GM18873 (cell line): ENCODE results near the gene ACOX3.
"Not testable (repeated sequence)": the region's sequence is repeated elsewhere in the genome, so short reads cannot be mapped to it uniquely, and the experiment has no call there.

Experiments
- ATAC-seq: cut with Tn5 transposase; IDR thresholded peaks from one replicate; pipeline ENCODE4 v1.9.1; 2021; ENCODE audit warnings: mild to moderate bottlenecking, moderate library complexity, moderate number of reproducible peaks; ENCODE audit not compliant: unreplicated experiment, low FRiP score

Gene ACOX3

GRCh38 chr4:8391071-8391470 is 49.5 kb downstream of the ACOX3 start:
- no peak for ATAC-seq

- no peak for ATAC-seq
Measured at GRCh38 chr4:8390577-8390976, 49.9 kb downstream of the ACOX3 start.

- ATAC-seq: no peak
Measured at GRCh38 chr4:8388528-8388870, 52.0 kb downstream of the ACOX3 start.

- no peak for ATAC-seq
Measured at GRCh38 chr4:8387615-8388527, 52.7 kb downstream of the ACOX3 start.

GRCh38 chr4:8387194-8387593 is 53.3 kb downstream of the ACOX3 start:
- no peak for ATAC-seq

GRCh38 chr4:8386731-8387130 is 53.8 kb downstream of the ACOX3 start:
- ATAC-seq: no peak

GRCh38 chr4:8386131-8386530 is 54.4 kb downstream of the ACOX3 start:
- ATAC-seq: not testable (repeated sequence)

- no peak for ATAC-seq
Measured at GRCh38 chr4:8385611-8386010, 54.9 kb downstream of the ACOX3 start.

GRCh38 chr4:8385106-8385505 is 55.4 kb downstream of the ACOX3 start:
- no peak for ATAC-seq

- ATAC-seq: no peak
Measured at GRCh38 chr4:8384397-8385060, 56.0 kb downstream of the ACOX3 start.

- ATAC-seq: no peak
Measured at GRCh38 chr4:8383451-8384160, 56.9 kb downstream of the ACOX3 start.

GRCh38 chr4:8383016-8383415 is 57.5 kb downstream of the ACOX3 start:
- ATAC-seq: no peak

GRCh38 chr4:8381814-8382581 is 58.5 kb downstream of the ACOX3 start:
- no peak for ATAC-seq

GRCh38 chr4:8380511-8381415 is 59.8 kb downstream of the ACOX3 start:
- no peak for ATAC-seq

GRCh38 chr4:8379771-8380170 is 60.8 kb downstream of the ACOX3 start:
- ATAC-seq: no peak

GRCh38 chr4:8379281-8379680 is 61.2 kb downstream of the ACOX3 start:
- no peak for ATAC-seq

- ATAC-seq: no peak
Measured at GRCh38 chr4:8378776-8379175, 61.7 kb downstream of the ACOX3 start.

GRCh38 chr4:8378101-8378724 is 62.3 kb downstream of the ACOX3 start:
- ATAC-seq: no peak
